OCI-LY1 (cell line): ENCODE measurements around the gene XRN2.

Experiments
- H2AFZ ChIP-seq: fragments of 200-600 bp; sonication (generic), shearing (Covaris generic); 2 replicates; pipeline ENCODE4 v1.6.0; 2014; ENCODE audit warnings: antibody characterized with exemption, mild to moderate bottlenecking, low read length
- H3F3A ChIP-seq: fragments of 200-600 bp; sonication (generic), shearing (Covaris generic); 2 replicates; pipeline ENCODE4 v1.6.0; 2014; ENCODE audit warnings: mild to moderate bottlenecking, antibody characterized with exemption, low read length, moderate library complexity; ENCODE audit not compliant: insufficient read depth
- H3K27ac ChIP-seq: fragments of 200-600 bp; sonication (generic); 2 replicates; pipeline ENCODE4 v1.5.1; 2014; ENCODE audit warnings: low read length, mixed run types, mild to moderate bottlenecking, low read depth; ENCODE audit not compliant: poor library complexity, severe bottlenecking
- H3K27me3 ChIP-seq: fragments of 200-600 bp; sonication (generic); 2 replicates; pipeline ENCODE4 v1.6.0; 2014; ENCODE audit warnings: antibody characterized with exemption, mild to moderate bottlenecking, low read length, moderate library complexity; ENCODE audit not compliant: insufficient read depth
- H3K36me3 ChIP-seq: fragments of 200-600 bp; sonication (generic); 2 replicates; pipeline ENCODE4 v1.6.1; 2014; ENCODE audit warnings: mild to moderate bottlenecking, antibody characterized with exemption, low read length, moderate library complexity, mixed read lengths; ENCODE audit not compliant: insufficient read depth
- H3K4me1 ChIP-seq: fragments of 200-600 bp; sonication (generic); 2 replicates; pipeline ENCODE4 v1.5.1; 2014; ENCODE audit warnings: mild to moderate bottlenecking, low read length, moderate library complexity; ENCODE audit not compliant: insufficient read depth, severe bottlenecking
- H3K4me2 ChIP-seq: fragments of 200-600 bp; sonication (generic), shearing (Covaris generic); 2 replicates; pipeline ENCODE4 v1.6.1; 2014; ENCODE audit warnings: low read length
- H3K4me3 ChIP-seq: fragments of 200-600 bp; sonication (generic); 2 replicates; pipeline ENCODE4 v1.5.1; 2014; ENCODE audit warnings: low read length, low read depth, mild to moderate bottlenecking, mixed read lengths; ENCODE audit not compliant: poor library complexity, severe bottlenecking
- H3K79me2 ChIP-seq: fragments of 200-600 bp; shearing (Covaris generic); 2 replicates; pipeline ENCODE4 v1.6.1; 2016; ENCODE audit warnings: mixed run types, low read length, mixed read lengths; ENCODE audit not compliant: insufficient read depth
- H3K9ac ChIP-seq: fragments of 200-600 bp; sonication (generic), shearing (Covaris generic); 2 replicates; pipeline ENCODE4 v1.6.1; 2014; ENCODE audit warnings: mild to moderate bottlenecking, low read length, mixed read lengths
- H3K9me2 ChIP-seq: fragments of 200-600 bp; sonication (generic), shearing (Covaris generic); 2 replicates; pipeline ENCODE4 v1.6.1; 2014; ENCODE audit warnings: low read depth, mild to moderate bottlenecking, low read length, mixed read lengths
- H3K9me3 ChIP-seq: fragments of 200-600 bp; shearing (Covaris generic); 2 replicates; pipeline ENCODE4 v1.6.1; 2014; ENCODE audit warnings: low read length, mixed read lengths
- H4K20me1 ChIP-seq: fragments of 200-600 bp; sonication (generic), shearing (Covaris generic); 2 replicates; pipeline ENCODE4 v1.6.0; 2016; ENCODE audit warnings: mild to moderate bottlenecking, low read length; ENCODE audit not compliant: insufficient read depth
- EZH2 ChIP-seq: fragments of 200-600 bp; sonication (generic), shearing (Covaris generic); IDR thresholded peaks from 2 replicates; pipeline ENCODE4 v1.8.0; 2017; ENCODE audit warnings: borderline replicate concordance, mixed run types, mild to moderate bottlenecking, antibody characterized with exemption, low read length, moderate library complexity, mixed read lengths
- TF ChIP-seq, protein P1 (sequence below): fragments of 200-600 bp; sonication (generic), shearing (Covaris generic); IDR thresholded peaks from 2 replicates; pipeline ENCODE4 v1.5.1; 2017; ENCODE audit warnings: mild to moderate bottlenecking, antibody characterized with exemption, low read length, moderate library complexity, mixed read lengths

Gene XRN2

GRCh38 chr20:21302664-21303060, 469 bp upstream of the XRN2 start:
- Histone ChIP-seq H3K4me2 (peak overlapping the region; percentile 99), H3K27ac (peak overlapping the region; percentile 68), H3K36me3 (peaks cover 15% of the 10 kb centered on the region), H4K20me1 (no peaks in the 10 kb centered on the region), H3K27me3 (no peaks in the 10 kb centered on the region), H3K9me3 (no peaks in the 10 kb centered on the region), H3K9me2 (no peaks in the 10 kb centered on the region), H3K4me3 (peak overlapping the region; percentile 94), H3K79me2 (peaks cover 41% of the 10 kb centered on the region), H3K4me1 (peaks cover 22% of the 10 kb centered on the region), H2AFZ (peak overlapping the region; percentile 90; the same call in 1 of the 2 replicates), H3K9ac (peak overlapping the region; percentile 98), H3F3A (no peaks in the 10 kb centered on the region)
- TF ChIP-seq, protein P1, sequence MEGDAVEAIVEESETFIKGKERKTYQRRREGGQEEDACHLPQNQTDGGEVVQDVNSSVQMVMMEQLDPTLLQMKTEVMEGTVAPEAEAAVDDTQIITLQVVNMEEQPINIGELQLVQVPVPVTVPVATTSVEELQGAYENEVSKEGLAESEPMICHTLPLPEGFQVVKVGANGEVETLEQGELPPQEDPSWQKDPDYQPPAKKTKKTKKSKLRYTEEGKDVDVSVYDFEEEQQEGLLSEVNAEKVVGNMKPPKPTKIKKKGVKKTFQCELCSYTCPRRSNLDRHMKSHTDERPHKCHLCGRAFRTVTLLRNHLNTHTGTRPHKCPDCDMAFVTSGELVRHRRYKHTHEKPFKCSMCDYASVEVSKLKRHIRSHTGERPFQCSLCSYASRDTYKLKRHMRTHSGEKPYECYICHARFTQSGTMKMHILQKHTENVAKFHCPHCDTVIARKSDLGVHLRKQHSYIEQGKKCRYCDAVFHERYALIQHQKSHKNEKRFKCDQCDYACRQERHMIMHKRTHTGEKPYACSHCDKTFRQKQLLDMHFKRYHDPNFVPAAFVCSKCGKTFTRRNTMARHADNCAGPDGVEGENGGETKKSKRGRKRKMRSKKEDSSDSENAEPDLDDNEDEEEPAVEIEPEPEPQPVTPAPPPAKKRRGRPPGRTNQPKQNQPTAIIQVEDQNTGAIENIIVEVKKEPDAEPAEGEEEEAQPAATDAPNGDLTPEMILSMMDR = no peak
- no peak for TF ChIP-seq EZH2

- Histone ChIP-seq H3K4me1 (peaks cover 22% of the 10 kb centered on the region), H3K27me3 (no peaks in the 10 kb centered on the region), H3K4me2 (peak overlapping the region; percentile 99), H3K4me3 (peak overlapping the region; percentile 94), H2AFZ (no peak overlapping the region), H3F3A (no peaks in the 10 kb centered on the region), H3K9me3 (peaks cover 5% of the 10 kb centered on the region; the same call in 1 of the 2 replicates), H3K36me3 (peaks cover 26% of the 10 kb centered on the region), H4K20me1 (no peaks in the 10 kb centered on the region), H3K27ac (peak overlapping the region; percentile 68), H3K9ac (peak overlapping the region; percentile 98), H3K79me2 (peaks cover 54% of the 10 kb centered on the region), H3K9me2 (no peaks in the 10 kb centered on the region)
- TF ChIP-seq EZH2 = no peak
- TF ChIP-seq, protein P1 = no peak
Measured at GRCh38 chr20:21303872-21304586, 898 bp downstream of the XRN2 start.

DNA sequence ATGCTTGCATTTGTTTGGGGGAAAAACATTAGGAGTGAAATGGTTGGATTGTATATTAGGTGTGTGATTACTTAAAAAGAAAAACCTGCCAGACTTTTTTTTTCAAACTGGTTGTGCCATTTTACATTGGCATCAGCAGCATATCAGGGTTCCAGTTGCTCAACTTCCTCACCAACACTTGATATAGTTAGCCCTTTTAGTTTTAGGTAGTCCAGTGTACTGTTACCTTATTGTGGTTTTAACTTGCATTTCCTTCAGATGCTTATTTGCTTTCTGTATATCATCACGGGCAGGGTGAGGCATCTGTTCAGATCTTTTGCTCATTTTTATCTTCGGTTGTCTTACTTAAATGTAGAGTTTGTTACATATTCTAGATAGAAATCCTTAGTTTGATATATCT, 5.2 kb downstream of the XRN2 start:
- no peak overlapping the region for H3K4me2 ChIP-seq
- TF ChIP-seq, protein P1 = no peak
- no peak for TF ChIP-seq EZH2

More for the DNA sequence above, 5.2 kb downstream of the XRN2 start:
- H3K36me3 ChIP-seq = peaks cover 32% of the 10 kb centered on the region
- no peak overlapping the region for H2AFZ ChIP-seq
- peaks cover 5% of the 10 kb centered on the region; the same call in 1 of the 2 replicates for H3K9me3 ChIP-seq
- H3K4me3 ChIP-seq = no peak overlapping the region
- no peak overlapping the region for H3K27ac ChIP-seq
- H3K79me2 ChIP-seq = peaks cover 97% of the 10 kb centered on the region
- H3K9me2 ChIP-seq = no peaks in the 10 kb centered on the region
- no peaks in the 10 kb centered on the region for H4K20me1 ChIP-seq
- H3K4me1 ChIP-seq = peaks cover 18% of the 10 kb centered on the region
- no peaks in the 10 kb centered on the region for H3F3A ChIP-seq
- H3K9ac ChIP-seq = no peak overlapping the region
- no peaks in the 10 kb centered on the region for H3K27me3 ChIP-seq
